Neuronal stem cell (in vitro differentiated cells): ENCODE data around the gene CHST13.

Experiments used
- DNase-seq: peaks from one replicate; pipeline ENCODE4 v3.0.0-alpha.2; 2013; ENCODE audit warnings: low spot score
- H2AFZ ChIP-seq: one replicate; pipeline ENCODE4 v1.6.1; 2013; ENCODE audit warnings: mild to moderate bottlenecking, low read length, inconsistent platforms
- H2AK5ac ChIP-seq: 2 replicates; pipeline ENCODE4 v1.6.1; 2013; ENCODE audit warnings: low read depth, mild to moderate bottlenecking, inconsistent platforms, low read length, moderate library complexity, mixed read lengths
- H2BK120ac ChIP-seq: 2 replicates; pipeline ENCODE4 v1.6.1; 2013; ENCODE audit warnings: low read depth, mild to moderate bottlenecking, inconsistent platforms, low read length, moderate library complexity, mixed read lengths
- H2BK12ac ChIP-seq: one replicate; pipeline ENCODE4 v1.6.1; 2013; ENCODE audit warnings: low read length, inconsistent platforms
- H2BK15ac ChIP-seq: 2 replicates; pipeline ENCODE4 v1.6.1; 2013; ENCODE audit warnings: mild to moderate bottlenecking, low read length, inconsistent platforms, mixed read lengths
- H2BK5ac ChIP-seq: one replicate; pipeline ENCODE4 v1.6.1; 2013; ENCODE audit warnings: inconsistent platforms, mild to moderate bottlenecking, low read length, moderate library complexity
- H3K14ac ChIP-seq: one replicate; pipeline ENCODE4 v1.6.1; 2013; ENCODE audit warnings: low read length, inconsistent platforms
- H3K18ac ChIP-seq: 2 replicates; pipeline ENCODE4 v1.6.1; 2013; ENCODE audit warnings: low read length, inconsistent platforms
- H3K23ac ChIP-seq: 2 replicates; pipeline ENCODE4 v1.6.1; 2013; ENCODE audit warnings: low read depth, mild to moderate bottlenecking, mixed read lengths, low read length, inconsistent platforms; ENCODE audit not compliant: poor library complexity
- H3K27ac ChIP-seq: replicated peaks from 3 replicates; pipeline ENCODE4 v1.5.1; 2013; ENCODE audit warnings: low read length, inconsistent platforms
- H3K27me3 ChIP-seq, 3 experiments: 2 replicates each; pipeline ENCODE4 v1.6.1; 2013; ENCODE audit warnings: low read length in 3 of 3, mild to moderate bottlenecking in 2 of 3, inconsistent platforms in 1 of 3, low read depth in 1 of 3, mixed read lengths in 1 of 3, moderate library complexity in 1 of 3; ENCODE audit not compliant: control insufficient read depth in 3 of 3, insufficient read depth in 3 of 3
- H3K36me3 ChIP-seq, 2 donors: replicated peaks in 1 of 2; 2 replicates each; pipeline ENCODE4 v1.6.1; 2013; ENCODE audit warnings: low read length in 2 of 2; ENCODE audit not compliant: control insufficient read depth in 2 of 2, insufficient read depth in 2 of 2
- H3K4ac ChIP-seq: 2 replicates; pipeline ENCODE4 v1.6.1; 2013; ENCODE audit warnings: inconsistent platforms, mild to moderate bottlenecking, low read length, moderate library complexity
- H3K4me1 ChIP-seq, 2 donors: 1 replicate in 1 of 2; 2 replicates in 1 of 2; pipeline ENCODE4 v1.6.1; 2013; ENCODE audit warnings: low read length in 2 of 2, low read depth in 1 of 2; ENCODE audit not compliant: control insufficient read depth in 2 of 2, insufficient read depth in 1 of 2
- H3K4me2 ChIP-seq: one replicate; pipeline ENCODE4 v1.6.1; 2013; ENCODE audit warnings: mild to moderate bottlenecking, low read length, inconsistent platforms; ENCODE audit not compliant: insufficient read depth, poor library complexity, severe bottlenecking
- H3K4me3 ChIP-seq, 2 donors: 2 replicates each; pipeline ENCODE4 v1.5.1; 2013; ENCODE audit warnings: low read length in 2 of 2, mild to moderate bottlenecking in 2 of 2, inconsistent platforms in 1 of 2, moderate library complexity in 1 of 2
- H3K79me1 ChIP-seq: one replicate; pipeline ENCODE4 v1.6.1; 2013; ENCODE audit warnings: low read depth, mild to moderate bottlenecking, inconsistent platforms, low read length, moderate library complexity
- H3K9ac ChIP-seq: one replicate; pipeline ENCODE4 v1.6.1; 2013; ENCODE audit warnings: mild to moderate bottlenecking, low read depth, low read length, inconsistent platforms; ENCODE audit not compliant: poor library complexity
- H3K9me3 ChIP-seq, 2 donors: replicated peaks in 1 of 2; 2 replicates each; pipeline versions ENCODE3 to v1.6.1; 2013; ENCODE audit warnings: low read length in 2 of 2, mild to moderate bottlenecking in 2 of 2, inconsistent platforms in 1 of 2, low read depth in 1 of 2, mixed read lengths in 1 of 2, moderate library complexity in 1 of 2; ENCODE audit not compliant: control insufficient read depth in 2 of 2, insufficient read depth in 1 of 2
- H4K8ac ChIP-seq: one replicate; pipeline ENCODE4 v1.6.1; 2013; ENCODE audit warnings: low read depth, mild to moderate bottlenecking, inconsistent platforms, low read length, moderate library complexity
- H4K91ac ChIP-seq: one replicate; pipeline ENCODE4 v1.6.1; 2013; ENCODE audit warnings: low read length, low read depth, mild to moderate bottlenecking, inconsistent platforms; ENCODE audit not compliant: poor library complexity
- WGBS, 2 donors: extraction: QIAGEN DNeasy Blood & Tissue Kit; methylation state at CpG; one replicate each; pipeline ENCODE4 v1.1.7; 2013; ENCODE audit warnings: missing lambda C conversion rate in 2 of 2, mixed read lengths in 1 of 2; ENCODE audit not compliant: insufficient read length in 2 of 2, insufficient replicate concordance in 1 of 2; ENCODE audit errors: extremely low coverage in 2 of 2; 5-methylcytosine and 5-hydroxymethylcytosine counted together

CHST13 gene

GRCh38 chr3:126527006-126527405 lies 3.1 kb downstream of the CHST13 start:
- H2BK5ac ChIP-seq = no peak overlapping the region
- peaks cover 3% of the 10 kb centered on the region for H3K79me1 ChIP-seq
- H3K4ac ChIP-seq = no peak overlapping the region
- H3K27ac ChIP-seq = no peak overlapping the region
- H3K18ac ChIP-seq = no peak overlapping the region
- H2BK120ac ChIP-seq = peak overlapping the region; percentile 32
- no peak overlapping the region for H4K8ac ChIP-seq
- no CpG with 5 or more reads among the region's 7 CpGs for WGBS, 2 donors
- no peak overlapping the region for H3K4me2 ChIP-seq
- no peak overlapping the region for H2BK15ac ChIP-seq
- H3K4me1 ChIP-seq = peaks cover 2 to 10% of the 10 kb centered on the region in 2 donors
- H2AFZ ChIP-seq = no peak overlapping the region
- H3K9me3 ChIP-seq = no peaks in the 10 kb centered on the region
- no peak overlapping the region for H3K4me3 ChIP-seq
- H3K23ac ChIP-seq = no peak overlapping the region
- no peak overlapping the region for H3K14ac ChIP-seq
- H2AK5ac ChIP-seq = peak overlapping the region; percentile 86
- H3K27me3 ChIP-seq = peaks cover 0 to 73% (median 23%) of the 10 kb centered on the region in 3 experiments
- no peak overlapping the region for H4K91ac ChIP-seq
- no peak for DNase-seq
- no peaks in the 10 kb centered on the region for H3K36me3 ChIP-seq
- H3K9ac ChIP-seq = no peak overlapping the region
- H2BK12ac ChIP-seq = no peak overlapping the region

- H3K23ac ChIP-seq = no peak overlapping the region
Observed at GRCh38 chr3:126527455-126528211, 3.7 kb downstream of the CHST13 start.

GRCh38 chr3:126528419-126528799 lies 4.5 kb downstream of the CHST13 start:
- Histone ChIP-seq H3K4me1 (peaks cover 2 to 10% of the 10 kb centered on the region in 2 donors), H2AK5ac (no peak overlapping the region), H3K14ac (no peak overlapping the region), H4K91ac (no peak overlapping the region), H2BK5ac (no peak overlapping the region), H2BK120ac (no peak overlapping the region), H3K23ac (no peak overlapping the region), H3K27ac (no peak overlapping the region), H2BK15ac (no peak overlapping the region), H3K27me3 (peaks cover 0 to 73% (median 14%) of the 10 kb centered on the region in 3 experiments), H3K9me3 (no peaks in the 10 kb centered on the region), H3K18ac (no peak overlapping the region), H3K79me1 (peaks cover 3% of the 10 kb centered on the region), H2BK12ac (no peak overlapping the region), H3K36me3 (no peaks in the 10 kb centered on the region), H3K4ac (no peak overlapping the region), H4K8ac (no peak overlapping the region), H2AFZ (no peak overlapping the region), H3K4me3 (no peak overlapping the region), H3K4me2 (no peak overlapping the region), H3K9ac (no peak overlapping the region)
- no peak for DNase-seq
- no CpG with 5 or more reads among the region's 5 CpGs for WGBS, 2 donors

More at GRCh38 chr3:126527455-126528211, 3.7 kb downstream of the CHST13 start:
- H2AFZ ChIP-seq = no peak overlapping the region
- no peaks in the 10 kb centered on the region for H3K36me3 ChIP-seq
- H3K4me2 ChIP-seq = no peak overlapping the region
- no peak overlapping the region for H3K4me3 ChIP-seq
- peaks cover 2 to 10% of the 10 kb centered on the region in 2 donors for H3K4me1 ChIP-seq
- peaks cover 3% of the 10 kb centered on the region for H3K79me1 ChIP-seq
- no peak overlapping the region for H4K8ac ChIP-seq
- peak overlapping the region; percentile 80 for H2BK12ac ChIP-seq
- no peak overlapping the region for H3K9ac ChIP-seq
- peaks cover 0 to 73% (median 21%) of the 10 kb centered on the region in 3 experiments for H3K27me3 ChIP-seq
- no peak for DNase-seq
- H3K14ac ChIP-seq = peak overlapping the region; percentile 67
- no peak overlapping the region for H2BK5ac ChIP-seq
- no peak overlapping the region for H2BK120ac ChIP-seq
- H2AK5ac ChIP-seq = peak overlapping the region; percentile 86
- no peak overlapping the region for H2BK15ac ChIP-seq
- WGBS, 2 donors = no CpG with 5 or more reads among the region's 6 CpGs
- no peaks in the 10 kb centered on the region for H3K9me3 ChIP-seq
- H3K27ac ChIP-seq = no peak overlapping the region
- peak overlapping the region; percentile 34 for H3K18ac ChIP-seq
- no peak overlapping the region for H4K91ac ChIP-seq
- H3K4ac ChIP-seq = no peak overlapping the region

GRCh38 chr3:126528800-126529541 lies 5.0 kb downstream of the CHST13 start:
- no peak overlapping the region for H3K4ac ChIP-seq
- no peak overlapping the region for H3K23ac ChIP-seq
- peaks cover under 1 to 6% of the 10 kb centered on the region in 2 donors for H3K4me1 ChIP-seq
- no peak overlapping the region for H4K8ac ChIP-seq
- no peak overlapping the region for H3K4me2 ChIP-seq
- no peak overlapping the region for H2AK5ac ChIP-seq
- no peak overlapping the region for H2BK12ac ChIP-seq
- H2BK15ac ChIP-seq = peak overlapping the region; percentile 59
- H3K79me1 ChIP-seq = peaks cover 2% of the 10 kb centered on the region
- H3K4me3 ChIP-seq = no peak overlapping the region
- H3K27me3 ChIP-seq = peaks cover 0 to 68% (median 8%) of the 10 kb centered on the region in 3 experiments
- no peak overlapping the region for H4K91ac ChIP-seq
- DNase-seq = no peak
- H3K9me3 ChIP-seq = no peaks in the 10 kb centered on the region
- H3K18ac ChIP-seq = peak overlapping the region; percentile 51
- no CpG with 5 or more reads among the region's 14 CpGs for WGBS, 2 donors
- H3K36me3 ChIP-seq = no peaks in the 10 kb centered on the region
- no peak overlapping the region for H3K27ac ChIP-seq
- H3K9ac ChIP-seq = no peak overlapping the region
- no peak overlapping the region for H2AFZ ChIP-seq
- no peak overlapping the region for H2BK5ac ChIP-seq
- no peak overlapping the region for H2BK120ac ChIP-seq
- peak overlapping the region; percentile 27 for H3K14ac ChIP-seq
